Iris pigment epithelial cell (primary cell): ENCODE results near the gene DNAH7.

ENCODE experiments used
- DNase-seq: peaks from one replicate; pipeline ENCODE4 v3.0.0-alpha.2; 2011; ENCODE audit warnings: low read depth

Gene DNAH7

DNA sequence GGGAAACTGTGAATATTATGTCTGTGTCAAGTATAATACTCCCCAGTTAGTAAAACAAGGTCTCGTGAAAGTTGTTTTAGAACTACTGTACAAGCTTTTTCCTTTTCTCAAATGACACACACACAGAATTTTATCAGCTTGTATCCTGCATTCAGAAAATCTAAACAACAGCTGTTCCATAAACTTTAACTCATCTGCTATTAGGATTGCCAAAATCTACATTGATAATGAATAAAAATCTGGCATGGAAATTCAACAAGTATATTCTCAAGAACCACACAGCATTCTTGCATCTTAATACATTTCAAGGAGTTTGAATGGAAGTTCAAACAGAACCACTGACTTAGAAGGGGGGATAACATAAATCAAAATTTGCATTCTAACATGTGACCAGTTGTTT is 260.4 kb downstream of the DNAH7 start:
- no peak for DNase-seq

- DNase-seq = no peak
These were observed 263.2 kb downstream of the DNAH7 start for GRCh38 chr2:195805283-195805976.

- no peak for DNase-seq
These were observed 272.8 kb downstream of the DNAH7 start for GRCh38 chr2:195795879-195796278.

GRCh38 chr2:195793881-195794280 is 274.8 kb downstream of the DNAH7 start:
- no peak for DNase-seq

DNA sequence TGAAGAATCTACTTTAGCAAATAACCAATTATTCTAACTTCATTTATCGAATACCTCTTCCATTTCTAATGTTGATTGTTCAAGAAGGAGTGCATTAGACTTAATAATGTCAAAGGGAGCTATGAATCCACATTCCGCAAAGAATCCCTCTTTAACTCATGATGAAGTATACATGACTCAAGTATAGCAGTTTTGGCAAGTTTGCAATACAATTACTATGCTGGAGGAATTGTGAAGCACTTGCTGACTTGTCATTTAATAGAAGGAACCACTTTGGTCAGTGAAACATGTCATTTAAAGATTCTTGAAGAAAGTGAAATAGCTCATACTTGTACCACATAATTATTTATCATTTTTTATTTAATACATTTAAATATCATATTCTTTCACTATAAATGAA is 286.5 kb downstream of the DNAH7 start:
- no peak for DNase-seq

DNA sequence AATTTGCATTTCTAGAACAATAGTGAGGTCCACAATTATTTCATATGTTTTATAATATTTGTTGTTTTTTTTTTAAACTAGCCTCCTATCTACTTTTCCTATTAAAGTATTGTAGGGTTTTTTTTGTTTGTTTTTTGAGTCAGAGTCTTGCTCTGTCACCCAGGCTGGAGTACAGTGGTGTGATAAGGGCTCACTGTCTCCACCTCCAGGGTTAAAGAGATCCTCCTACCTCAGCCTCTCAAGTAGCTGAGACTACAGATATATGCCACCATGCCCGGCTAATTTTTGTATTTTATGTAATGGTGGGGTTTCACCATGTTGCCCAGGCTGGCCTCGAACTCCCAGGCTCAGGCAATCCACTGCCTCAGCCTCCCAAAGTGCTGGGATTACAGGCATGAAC is 289.1 kb downstream of the DNAH7 start:
- DNase-seq = no peak

GRCh38 chr2:195769975-195770374 is 298.7 kb downstream of the DNAH7 start:
- DNase-seq = peak; percentile 59

DNA sequence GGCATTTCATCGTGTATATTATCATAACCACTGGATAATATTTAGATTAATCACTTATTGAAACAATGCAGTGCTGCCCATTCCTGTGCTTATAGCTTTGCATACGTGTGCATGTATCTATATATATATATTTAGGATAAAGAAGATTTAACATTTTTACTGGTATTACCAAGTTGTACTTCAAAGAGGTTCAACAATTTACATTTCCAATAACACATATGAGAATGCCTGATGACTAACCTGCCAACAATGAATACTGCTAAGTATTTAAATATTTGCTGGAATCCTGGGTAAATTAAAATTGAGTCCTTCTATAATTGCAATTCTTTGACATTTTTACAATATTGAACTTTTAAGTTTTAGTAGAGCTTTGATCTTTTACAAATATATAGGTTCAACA is 300.2 kb downstream of the DNAH7 start:
- peak; percentile 47 for DNase-seq

DNA sequence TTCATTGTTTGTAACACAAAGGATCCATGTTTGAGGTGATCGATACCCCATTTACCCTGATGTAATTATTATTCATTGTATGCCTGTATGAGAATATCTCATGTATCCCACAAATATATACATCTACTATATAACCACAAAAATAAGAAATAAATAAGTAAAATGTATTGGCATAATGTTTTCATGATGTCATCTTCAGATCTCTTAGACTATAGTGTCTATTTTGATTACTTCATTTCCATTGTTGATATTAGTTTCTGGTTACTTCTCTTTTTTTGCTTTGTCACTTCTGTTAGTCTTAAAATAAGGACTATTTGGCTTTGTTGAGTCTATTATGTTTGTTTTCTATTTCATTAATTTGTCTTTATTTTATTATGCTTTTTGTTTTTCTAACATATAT is 301.9 kb downstream of the DNAH7 start:
- DNase-seq = no peak

- DNase-seq = peak; percentile 25
These were observed 304.8 kb downstream of the DNAH7 start for GRCh38 chr2:195763866-195764265.

DNA sequence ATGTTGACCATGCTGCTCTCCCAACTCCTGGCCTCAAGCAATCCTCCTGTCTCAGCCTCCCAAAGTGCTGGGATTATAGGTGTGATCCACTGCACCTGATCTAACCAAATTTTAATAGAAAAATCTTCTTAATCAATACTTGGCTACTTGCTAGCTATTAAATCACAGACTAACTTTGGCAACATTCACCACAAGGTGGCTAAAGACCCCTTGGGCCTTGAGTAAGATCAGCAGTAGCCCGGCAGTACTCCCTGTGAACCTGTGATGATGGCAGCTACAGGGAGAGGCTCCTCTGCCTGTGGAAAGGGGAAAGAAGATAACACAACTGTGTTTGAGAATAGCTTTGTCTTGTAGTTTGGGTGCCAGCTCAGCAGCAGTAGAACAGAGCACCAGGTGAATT is 308.8 kb downstream of the DNAH7 start:
- no peak for DNase-seq

DNA sequence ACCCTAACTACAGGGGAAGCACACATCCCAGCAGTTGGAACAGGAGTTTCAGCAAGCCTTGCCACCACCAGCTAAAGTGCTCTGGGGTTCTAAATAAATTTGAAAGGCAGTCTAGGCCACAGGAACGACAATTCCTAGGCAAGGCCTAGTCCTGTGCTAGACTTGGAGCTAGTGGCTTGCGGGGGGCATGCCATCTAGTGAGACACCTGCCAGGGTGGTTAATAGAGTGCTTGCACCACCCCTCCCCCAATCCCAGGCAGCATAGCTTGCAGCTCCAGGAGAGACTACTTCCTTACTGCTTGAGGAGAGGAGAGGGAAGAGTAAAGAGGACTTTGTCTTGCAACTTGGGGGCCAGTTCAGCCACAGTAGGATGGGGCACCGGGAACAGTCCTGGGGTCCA is 309.8 kb downstream of the DNAH7 start:
- DNase-seq = no peak

DNA sequence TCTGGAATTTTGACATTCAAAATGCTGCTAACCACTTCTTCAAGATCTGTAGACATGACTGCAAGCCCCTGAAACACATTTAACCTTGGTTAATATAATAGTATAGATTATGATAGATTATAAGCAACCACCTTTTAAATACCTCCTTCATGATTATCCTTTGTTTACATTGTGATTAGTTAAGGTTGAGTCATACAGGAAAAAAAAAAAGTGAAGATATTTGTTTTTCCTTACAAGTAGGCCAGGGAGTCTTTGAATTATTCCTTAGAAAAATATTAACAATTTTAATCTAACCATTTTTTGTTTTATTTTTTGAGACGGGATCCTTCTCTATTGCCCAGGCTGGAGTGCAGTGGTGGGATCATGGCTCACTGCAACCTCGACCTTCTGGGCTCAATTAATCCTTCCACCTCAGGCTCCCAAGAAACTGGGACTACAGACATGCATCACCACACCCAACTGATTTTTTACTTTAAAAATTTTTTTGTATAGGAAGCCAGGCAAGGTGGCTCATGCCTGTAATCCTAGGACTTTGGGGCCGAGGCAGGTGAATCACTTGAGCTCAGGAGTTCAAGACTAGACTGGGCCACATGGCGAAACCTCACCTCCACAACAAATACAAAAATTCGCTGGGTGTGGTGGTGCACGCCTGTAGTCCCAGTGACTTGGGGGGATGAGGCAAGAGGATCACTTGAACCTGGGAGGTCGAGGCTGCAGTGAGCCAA is 312.3 kb downstream of the DNAH7 start:
- peak; percentile 28 for DNase-seq

- peak; percentile 64 for DNase-seq
These were observed 327.4 kb downstream of the DNAH7 start for GRCh38 chr2:195741191-195741590.

- peak; percentile 45 for DNase-seq
These were observed 330.9 kb downstream of the DNAH7 start for GRCh38 chr2:195737511-195738325.

DNA sequence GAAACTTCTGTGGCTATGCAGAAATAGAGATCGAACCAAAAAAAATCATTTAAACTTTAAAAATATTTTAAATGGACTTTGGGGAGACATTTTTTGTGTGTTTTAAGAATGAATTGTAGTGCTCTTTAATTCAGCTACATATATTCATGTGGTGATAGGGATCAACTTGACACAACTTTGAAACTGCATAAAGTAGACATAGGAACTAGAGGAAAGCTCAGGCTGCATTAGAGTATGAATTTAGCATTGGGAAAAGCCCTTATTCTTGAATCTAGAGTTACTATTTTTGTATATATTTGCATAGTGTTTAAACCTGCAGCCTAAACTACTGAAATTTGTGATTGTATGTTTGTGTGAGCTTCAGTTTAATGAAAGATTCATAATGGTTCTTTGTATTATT is 333.3 kb downstream of the DNAH7 start:
- no peak for DNase-seq

DNA sequence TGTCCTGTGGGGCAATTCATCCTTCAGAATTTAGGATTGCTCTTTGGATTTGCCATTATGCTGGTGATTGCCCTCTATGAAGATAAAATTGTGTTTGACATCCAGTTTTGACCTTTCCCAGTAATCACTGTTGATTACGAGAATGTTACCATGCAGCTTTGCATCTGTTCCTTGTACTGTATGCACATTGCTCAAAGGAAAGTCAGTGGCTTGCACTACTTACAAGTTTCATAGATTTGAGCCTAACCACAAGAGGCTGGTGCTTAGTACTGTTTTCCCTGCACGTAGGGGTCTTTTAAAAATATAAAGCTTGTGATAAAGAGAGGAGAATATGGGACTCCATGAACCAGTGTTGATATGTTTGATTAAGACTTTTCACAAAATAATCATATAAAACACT is 333.7 kb downstream of the DNAH7 start:
- DNase-seq = peak; percentile 12

GRCh38 chr2:195734395-195734794 is 334.2 kb downstream of the DNAH7 start:
- peak; percentile 28 for DNase-seq

DNA sequence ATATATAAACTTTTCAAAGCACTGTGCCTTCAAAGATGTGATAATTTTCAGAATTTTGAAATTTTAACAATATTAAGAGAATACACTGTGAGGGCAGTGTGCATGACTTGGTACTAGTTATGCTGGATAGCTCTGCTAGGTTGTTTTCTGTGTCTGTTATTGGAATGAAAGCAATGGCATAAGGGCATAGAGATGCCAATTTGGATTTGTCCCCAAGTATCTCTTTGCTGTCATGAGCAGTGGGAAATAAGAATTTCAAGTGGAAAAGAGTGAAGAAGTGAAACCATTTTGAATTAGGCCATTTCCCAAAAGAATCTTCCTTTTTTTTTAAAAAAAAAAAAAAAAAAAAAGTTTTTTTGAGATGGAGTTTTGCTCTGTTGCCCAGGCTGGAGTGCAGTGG is 334.8 kb downstream of the DNAH7 start:
- DNase-seq = no peak

DNA sequence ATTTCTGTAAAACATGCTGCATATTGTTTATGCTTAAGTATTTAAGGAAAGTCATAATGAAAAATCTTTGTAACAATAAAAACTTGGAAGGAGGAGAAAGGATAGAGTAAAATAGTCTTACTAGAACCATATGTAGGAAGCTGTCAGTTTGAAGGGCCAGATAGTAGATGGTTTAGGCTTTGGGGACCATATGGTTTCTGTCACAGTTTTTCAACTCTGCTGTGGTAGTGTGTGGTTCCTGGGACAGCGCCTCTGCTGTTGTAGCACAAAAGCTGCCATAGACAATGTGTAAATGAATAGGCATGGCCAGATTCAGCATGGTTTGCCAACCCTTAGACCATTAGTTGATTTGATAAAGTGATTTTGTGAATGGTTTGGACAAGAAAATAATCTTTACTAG is 336.1 kb downstream of the DNAH7 start:
- DNase-seq = no peak

DNA sequence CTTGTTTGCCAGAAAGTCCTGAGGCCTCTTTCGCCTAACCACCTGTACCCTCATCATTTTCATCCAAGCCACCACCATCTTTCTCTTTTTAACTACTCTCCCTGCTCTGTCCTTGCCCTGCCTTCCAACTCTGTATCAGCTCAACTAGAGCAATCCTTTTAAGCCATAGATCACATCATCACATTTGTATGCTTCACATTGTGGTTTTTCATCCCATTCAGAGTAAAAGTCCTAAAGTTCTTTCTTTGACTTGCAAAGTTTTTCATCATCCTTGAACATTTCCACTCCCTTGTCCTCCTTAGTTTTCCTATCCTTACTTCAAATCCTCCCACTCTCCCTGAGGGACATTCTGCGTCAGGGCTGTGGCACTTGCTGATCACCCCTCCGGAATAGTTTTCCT is 337.7 kb downstream of the DNAH7 start:
- no peak for DNase-seq

DNA sequence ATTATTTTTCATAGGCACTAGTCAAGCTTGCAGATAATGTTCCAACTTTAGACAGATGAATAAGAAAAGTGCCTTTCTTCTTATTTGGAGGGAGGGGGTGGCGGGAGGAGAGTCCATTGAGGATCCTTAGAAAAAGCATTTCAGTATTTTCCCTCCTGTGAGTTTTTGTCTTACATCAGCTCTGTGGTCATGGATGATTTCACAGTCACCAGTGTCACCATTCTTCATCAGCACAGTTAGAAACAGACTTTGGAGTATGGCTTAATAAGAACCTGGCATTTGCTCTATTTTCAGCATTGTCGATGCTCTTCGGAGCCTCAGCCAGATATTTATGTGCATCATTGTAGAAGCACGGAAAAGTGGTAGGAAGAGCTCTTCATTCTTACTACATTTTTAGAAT is 341.5 kb downstream of the DNAH7 start:
- no peak for DNase-seq

DNA sequence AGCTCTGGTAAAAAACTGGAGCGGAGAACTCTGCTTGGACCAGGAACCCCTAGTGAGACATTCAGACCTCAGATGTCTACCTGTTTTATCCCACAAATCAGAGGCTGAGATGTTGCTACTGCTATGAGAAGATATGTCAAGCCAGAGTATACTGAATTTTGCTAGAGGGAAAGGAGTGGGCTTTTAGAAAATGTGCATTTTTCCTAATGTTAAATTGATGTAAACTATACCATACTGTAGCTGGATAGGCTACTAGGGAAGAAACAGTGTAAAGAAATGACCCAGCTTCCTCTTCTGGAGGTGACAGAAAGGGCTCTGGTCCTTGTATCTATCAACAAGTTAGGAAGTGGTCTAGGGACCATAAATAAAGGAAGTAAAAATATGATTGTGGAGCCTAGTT is 346.6 kb downstream of the DNAH7 start:
- DNase-seq = no peak
